Stimulated activated naive CD4-positive, alpha-beta T cell treated with Interleukin-2 at 50 U/mL for 16 hours (primary cell): ENCODE results near the gene NNT.
"Not testable (repeated sequence)": the region's sequence is repeated elsewhere in the genome, so short reads cannot be mapped to it uniquely, and the experiment has no call there.

Experiments
- DNase-seq: peaks from one replicate; lab custom pipeline; 2025; lab: John Stamatoyannopoulos, UW

The NNT gene

GRCh38 chr5:43631182-43631910 lies 28.4 kb downstream of the NNT start:
- DNase-seq: no peak

DNA sequence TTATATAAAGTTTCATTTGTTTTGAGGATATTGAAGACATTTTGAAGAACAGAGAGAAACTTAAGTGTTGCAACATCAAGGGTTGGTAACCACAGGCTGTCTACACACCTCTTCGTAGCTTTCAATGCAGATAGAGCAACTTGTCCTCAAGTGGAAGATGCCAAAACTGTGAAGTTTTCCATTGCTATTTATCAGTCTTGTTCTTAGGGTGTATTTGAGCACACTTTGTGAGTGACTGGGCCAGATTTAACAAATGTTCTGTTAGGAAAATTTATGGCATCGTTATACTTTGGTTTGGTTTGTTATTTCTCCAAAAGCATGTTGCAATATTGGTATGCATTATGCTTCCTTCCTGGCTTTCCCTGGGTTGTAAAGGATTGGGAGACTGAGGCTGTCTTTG lies 31.6 kb downstream of the NNT start:
- no peak for DNase-seq

GRCh38 chr5:43635374-43635773 lies 32.4 kb downstream of the NNT start:
- DNase-seq: no peak

- DNase-seq: no peak
These were observed 33.1 kb downstream of the NNT start for GRCh38 chr5:43636076-43636475.

DNA sequence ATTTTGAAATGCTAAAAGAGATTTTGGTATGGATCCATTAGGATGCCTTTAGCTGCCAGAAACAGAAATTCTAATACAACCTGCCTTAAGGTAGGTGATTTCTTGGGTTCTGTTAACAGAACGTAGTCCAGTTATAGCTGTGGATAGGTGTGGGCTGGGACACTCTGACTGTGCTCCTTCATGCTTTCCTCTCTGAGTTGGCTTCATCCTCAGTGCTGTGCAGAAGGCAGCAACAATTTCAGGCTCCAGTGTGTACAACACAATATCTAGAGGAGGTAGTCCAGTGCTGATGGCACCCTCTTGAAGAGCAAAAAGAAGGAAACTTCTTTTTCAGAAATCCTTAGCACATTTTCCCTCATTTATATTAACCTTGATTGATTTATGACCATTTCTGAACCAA lies 34.4 kb downstream of the NNT start:
- DNase-seq: no peak

DNA sequence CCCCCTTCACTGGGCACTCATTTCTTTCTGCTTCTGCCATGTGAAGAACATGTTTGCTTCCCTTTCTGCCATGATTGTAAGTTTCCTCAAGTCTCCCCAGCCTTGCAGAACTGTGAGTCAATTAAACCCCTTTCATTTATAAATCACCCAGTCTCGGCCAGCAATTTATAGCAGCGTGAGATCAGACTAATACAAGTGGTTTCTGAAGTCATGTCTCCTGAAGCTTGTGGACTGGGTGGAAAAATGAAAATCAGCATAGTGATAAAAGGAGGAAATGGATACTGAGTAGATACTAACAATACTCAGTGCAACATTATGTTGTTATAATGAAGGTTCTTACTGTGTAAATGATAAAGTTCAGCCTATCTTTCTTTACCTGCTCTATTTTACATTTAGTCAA lies 35.1 kb downstream of the NNT start:
- DNase-seq: no peak

- DNase-seq: no peak
These were observed 35.6 kb downstream of the NNT start for GRCh38 chr5:43638546-43638945.

GRCh38 chr5:43639566-43639965 lies 36.6 kb downstream of the NNT start:
- DNase-seq: no peak

DNA sequence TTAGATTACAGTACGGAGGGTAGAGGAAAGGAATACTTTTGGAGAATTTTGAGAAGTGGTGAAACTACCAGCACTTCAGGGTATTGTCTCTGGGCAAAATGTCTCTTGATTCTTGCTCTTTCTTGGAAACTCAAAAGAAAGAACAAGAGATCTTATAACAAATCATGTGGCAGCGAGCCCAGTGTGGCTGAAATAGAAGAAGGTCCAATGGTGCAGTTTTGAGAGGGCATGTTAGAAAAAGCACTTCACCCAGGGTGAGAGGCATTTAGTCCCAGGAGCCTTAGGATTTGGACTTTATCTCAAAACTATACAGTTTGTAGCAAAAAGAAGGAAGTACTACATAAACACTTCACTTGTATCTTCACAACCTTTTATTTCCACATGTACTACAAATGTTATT lies 39.4 kb downstream of the NNT start:
- no peak for DNase-seq

DNA sequence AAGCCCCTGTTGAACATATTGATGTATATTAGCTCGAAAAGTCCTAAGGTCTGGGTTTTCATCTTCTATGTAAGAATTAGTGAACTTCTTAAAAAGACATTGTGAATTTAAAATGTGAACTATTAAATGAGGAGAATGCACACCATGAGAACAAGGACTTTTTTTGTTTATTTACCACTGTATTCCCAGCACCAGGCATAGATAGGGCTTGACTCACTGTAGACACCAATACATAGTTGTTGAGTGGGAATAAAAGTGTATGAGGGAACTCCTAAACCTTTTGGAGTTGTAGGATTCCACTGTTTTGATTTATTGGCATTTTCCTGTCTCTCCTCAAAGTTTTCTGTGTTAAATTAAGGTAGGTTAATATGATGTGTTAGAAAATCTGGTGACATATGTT lies 40.3 kb downstream of the NNT start:
- no peak for DNase-seq

DNA sequence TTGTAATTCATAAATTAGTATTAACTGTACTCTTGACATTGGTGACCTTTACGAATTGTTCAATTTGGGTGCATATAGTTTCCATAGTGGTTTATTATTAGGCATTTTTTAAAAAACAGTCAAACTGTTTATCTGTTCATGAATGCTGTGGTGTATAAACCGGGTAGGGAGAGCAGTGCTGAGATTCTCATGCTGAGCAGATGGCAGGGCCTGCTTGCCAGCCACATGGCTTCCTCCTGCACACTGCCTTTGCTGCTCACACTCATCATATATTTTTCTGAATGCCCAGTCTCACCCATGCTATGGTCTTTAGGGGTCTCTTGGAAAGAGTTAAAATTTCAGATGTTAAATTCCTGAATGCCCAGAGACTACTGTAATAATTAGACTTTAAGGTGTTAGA lies 40.8 kb downstream of the NNT start:
- no peak for DNase-seq

GRCh38 chr5:43646992-43647391 lies 44.0 kb downstream of the NNT start:
- no peak for DNase-seq

DNA sequence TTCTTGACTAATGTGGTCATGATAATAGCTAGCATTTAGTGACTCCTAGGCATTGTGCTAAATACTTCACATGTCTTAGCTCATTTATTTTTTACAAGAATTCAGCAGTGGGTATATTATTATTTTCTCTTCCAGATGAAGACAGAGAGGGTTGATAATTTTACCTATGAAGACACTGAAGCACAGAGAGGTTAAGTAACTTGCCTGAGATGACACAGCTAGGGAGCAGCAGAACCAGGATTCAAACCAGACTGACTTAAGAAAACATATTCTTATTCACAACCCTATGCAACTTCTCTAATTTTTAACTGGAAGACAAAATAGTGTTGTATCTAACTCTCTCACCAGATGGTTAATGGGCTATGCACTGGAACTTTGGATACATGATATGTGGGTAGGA lies 44.8 kb downstream of the NNT start:
- no peak for DNase-seq

DNA sequence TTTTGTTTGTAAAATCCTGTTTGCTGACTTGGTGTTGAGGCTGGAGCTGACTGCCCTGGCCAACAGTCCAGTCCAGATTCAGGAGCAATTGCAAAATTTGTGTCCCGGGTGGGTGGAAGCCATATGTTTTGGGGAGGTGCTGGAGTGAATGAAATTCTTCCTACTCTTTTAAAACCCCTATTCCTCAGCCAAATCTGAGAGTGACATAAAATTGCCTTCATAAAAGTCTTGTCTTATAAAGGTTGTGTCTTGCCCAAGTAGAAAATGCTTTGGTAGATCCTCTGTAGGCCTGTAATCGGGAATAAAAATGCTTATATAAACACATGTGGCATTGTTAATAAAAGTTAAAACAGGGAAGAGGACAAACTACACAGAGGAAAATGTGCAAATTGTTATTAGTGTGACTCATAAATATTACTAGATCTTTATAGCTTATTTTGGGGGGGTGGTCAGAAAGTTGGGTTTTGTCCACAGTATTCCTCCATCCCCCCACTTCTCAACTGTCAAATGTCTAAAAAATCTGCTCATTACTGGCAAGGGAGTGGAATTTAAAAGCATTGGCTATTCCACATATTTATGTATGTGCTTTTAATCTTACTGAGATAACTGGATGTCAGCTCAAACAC lies 45.6 kb downstream of the NNT start:
- DNase-seq: no peak

DNA sequence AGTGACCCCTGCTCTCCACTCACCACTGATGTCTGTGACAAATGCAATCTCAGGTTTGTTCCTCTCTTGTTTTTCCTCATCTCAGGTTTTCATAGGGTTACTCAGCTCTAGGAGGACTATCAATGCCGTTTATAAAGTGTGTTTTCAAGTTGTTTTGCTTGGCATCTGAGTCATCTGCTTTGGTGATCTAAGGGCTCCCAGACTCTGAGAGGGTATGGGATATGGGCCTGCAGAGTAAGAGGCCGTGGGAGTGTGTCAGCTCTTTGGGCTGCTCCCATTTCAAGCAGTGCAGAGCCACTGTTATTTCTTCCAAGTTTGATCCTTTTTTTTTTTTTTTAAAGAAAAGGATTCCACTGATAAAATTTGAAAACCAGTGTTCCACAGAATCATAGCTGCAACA lies 46.3 kb downstream of the NNT start:
- DNase-seq: no peak

- DNase-seq: no peak
These were observed 49.7 kb downstream of the NNT start for GRCh38 chr5:43652537-43653302.

GRCh38 chr5:43658509-43658908 lies 55.5 kb downstream of the NNT start:
- no peak for DNase-seq

GRCh38 chr5:43659075-43659474 lies 56.1 kb downstream of the NNT start:
- DNase-seq: no peak

DNA sequence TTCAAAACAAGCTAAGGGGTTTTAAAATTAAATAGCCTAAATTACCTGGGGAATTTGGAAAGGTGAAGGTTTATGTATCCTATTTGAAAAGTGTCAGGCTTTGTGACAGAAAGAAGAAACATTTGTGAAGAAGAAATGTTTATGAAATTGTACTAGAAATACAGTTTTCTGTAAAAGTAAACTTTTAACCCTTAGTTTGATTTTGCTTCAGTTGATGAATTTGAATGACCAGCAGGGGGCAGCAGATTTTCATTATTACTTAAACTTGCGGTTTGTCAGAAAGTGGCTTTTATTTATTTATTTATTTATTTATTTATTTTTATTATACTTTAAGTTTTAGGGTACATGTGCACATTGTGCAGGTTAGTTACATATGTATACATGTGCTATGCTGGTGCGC lies 58.1 kb downstream of the NNT start:
- no peak for DNase-seq

- DNase-seq: no peak
These were observed 60.9 kb downstream of the NNT start for GRCh38 chr5:43663916-43664315.

GRCh38 chr5:43664501-43665040 lies 61.6 kb downstream of the NNT start:
- no peak for DNase-seq

- not testable (repeated sequence) for DNase-seq
These were observed 62.8 kb downstream of the NNT start for GRCh38 chr5:43665749-43666148.

DNA sequence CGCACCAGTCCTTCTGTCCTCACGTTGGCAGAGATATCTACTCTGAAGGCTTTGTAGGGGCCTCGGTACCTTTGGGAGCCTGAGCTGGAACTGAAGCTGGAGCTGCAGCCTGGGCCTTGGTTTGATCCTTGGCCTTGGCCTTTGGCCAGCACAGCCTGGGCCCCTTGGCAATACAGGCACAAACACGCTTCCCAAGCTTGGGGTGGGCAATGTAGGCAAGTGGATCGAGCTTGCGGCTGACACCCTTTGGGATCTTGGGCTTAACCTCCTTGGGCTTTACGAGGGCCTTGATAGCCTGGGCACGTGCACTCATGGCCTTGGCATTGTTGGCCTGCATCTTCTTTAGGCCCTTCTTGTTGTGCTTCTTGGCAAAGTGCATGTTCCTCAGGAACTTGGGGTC lies 63.7 kb downstream of the NNT start:
- DNase-seq: not testable (repeated sequence)
